Keratinocyte (primary cell): ENCODE results near the gene SYT1. TPM values are rescaled to one million over a fixed set of nuclear protein-coding genes. Genes with fewer than 3 reads are reported as not detected.

Source experiments
- DNase-seq: peaks from one replicate; pipeline ENCODE4 v3.0.0-alpha.2; 2011; ENCODE audit warnings: low read depth, missing footprints, low spot score
- FAIRE-seq: peaks from 2 replicates; lab custom pipeline; 2011; peaks lifted over from hg19 to GRCh38; lab: Jason Lieb, UNC
- H2AFZ ChIP-seq: 2 replicates; pipeline ENCODE4 v1.6.0; 2012; ENCODE audit warnings: low read length, control low read depth, inconsistent platforms; ENCODE audit not compliant: control insufficient read depth
- H3K27ac ChIP-seq: 2 replicates; pipeline ENCODE4 v1.5.1; 2011; ENCODE audit warnings: low read length; ENCODE audit not compliant: control insufficient read depth, insufficient read depth
- H3K27me3 ChIP-seq: 3 replicates; pipeline ENCODE4 v1.6.0; 2011; ENCODE audit warnings: low read length; ENCODE audit not compliant: control insufficient read depth, insufficient read depth; ENCODE audit errors: extremely low read depth
- H3K36me3 ChIP-seq, 2 experiments: 2 replicates in 1 of 2; 3 replicates in 1 of 2; pipeline ENCODE4 v1.5.1; 2011; ENCODE audit warnings: low read length in 2 of 2, mild to moderate bottlenecking in 1 of 2; ENCODE audit not compliant: control insufficient read depth in 2 of 2, insufficient read depth in 2 of 2; ENCODE audit errors: extremely low read depth in 1 of 2
- H3K4me1 ChIP-seq: 3 replicates; pipeline ENCODE4 v1.5.1; 2011; ENCODE audit warnings: low read length; ENCODE audit not compliant: control insufficient read depth, insufficient read depth; ENCODE audit errors: extremely low read depth
- H3K4me2 ChIP-seq: 3 replicates; pipeline ENCODE4 v1.6.0; 2011; ENCODE audit warnings: low read depth, low read length; ENCODE audit not compliant: control insufficient read depth, insufficient read depth; ENCODE audit errors: extremely low read depth
- H3K4me3 ChIP-seq, 3 experiments: fragments of 200-600 bp in 1 of 3; sonication (generic) in 1 of 3; 2 replicates in 2 of 3; 3 replicates in 1 of 3; pipeline ENCODE4 v1.5.1; 2011 to 2016; ENCODE audit warnings: low read length in 3 of 3, mild to moderate bottlenecking in 3 of 3, control low read depth in 2 of 3, inconsistent platforms in 1 of 3, low read depth in 1 of 3, mixed read lengths in 1 of 3, mixed run types in 1 of 3, moderate library complexity in 1 of 3; ENCODE audit not compliant: control insufficient read depth in 2 of 3, insufficient read depth in 2 of 3; ENCODE audit errors: extremely low read depth in 1 of 3
- H3K79me2 ChIP-seq: 2 replicates; pipeline ENCODE4 v1.6.0; 2012; ENCODE audit warnings: low read length; ENCODE audit not compliant: control insufficient read depth, insufficient read depth
- H3K9ac ChIP-seq: 3 replicates; pipeline ENCODE4 v1.6.0; 2011; ENCODE audit warnings: low read length; ENCODE audit not compliant: control insufficient read depth, insufficient read depth; ENCODE audit errors: extremely low read depth
- H3K9me1 ChIP-seq: 3 replicates; pipeline ENCODE4 v1.6.0; 2011; ENCODE audit warnings: low read length; ENCODE audit not compliant: control insufficient read depth, insufficient read depth; ENCODE audit errors: extremely low read depth
- H3K9me3 ChIP-seq: 2 replicates; pipeline ENCODE4 v1.5.1; 2012; ENCODE audit warnings: low read depth, low read length; ENCODE audit not compliant: control insufficient read depth
- H4K20me1 ChIP-seq: 3 replicates; pipeline ENCODE4 v1.6.0; 2011; ENCODE audit warnings: low read length; ENCODE audit not compliant: control insufficient read depth, insufficient read depth; ENCODE audit errors: extremely low read depth
- CTCF ChIP-seq, 3 experiments: IDR thresholded peaks in 1 of 3; conservative IDR thresholded peaks in 1 of 3; optimal IDR thresholded peaks in 1 of 3; 2 replicates in 2 of 3; 3 replicates in 1 of 3; pipeline versions ENCODE3 to v1.5.1; 2011; ENCODE audit warnings: low read length in 3 of 3, mild to moderate bottlenecking in 3 of 3, moderate library complexity in 2 of 3, control low read depth in 1 of 3, inconsistent platforms in 1 of 3; ENCODE audit not compliant: insufficient read depth in 2 of 3; ENCODE audit errors: extremely low read depth in 1 of 3
- EZH2 ChIP-seq: IDR thresholded peaks from one replicate; pipeline ENCODE4 v1.6.1; 2012; ENCODE audit warnings: inconsistent platforms, mild to moderate bottlenecking, low read length, moderate library complexity
- dilution Hi-C: fragments of 300-500 bp; cut with MboI; formaldehyde crosslinking; loops from one replicate; pipeline ENCODE4 v1.7.0; 2020; ENCODE audit warnings: low sequenced_read_pairs; ENCODE audit not compliant: extremely low pct_ligation_motif_present
- polyA plus RNA-seq, 5 experiments: library from polyadenylated mRNA; depleted of rRNA in 3 of 5; stranded (reverse) in 3 of 5; stranded (forward) in 1 of 5; unstranded in 1 of 5; fragments of >200 nt; gene quantifications; 1 replicate in 1 of 5; 2 replicates in 3 of 5; 3 replicates in 1 of 5; pipeline versions ENCODE4 v1.2.1 to v1.2.3, GENCODE V29; 2011 to 2012; ENCODE audit warnings: missing spikeins in 2 of 5, low read depth in 1 of 5, low replicate concordance in 1 of 5

Gene SYT1
- polyA plus RNA-seq, 1 donor (not counting 4 experiments of a cell fraction or from before 2014, with no cell fraction given): 6.1 TPM

GRCh38 chr12:78871566-78871965 is 7.0 kb downstream of the SYT1 start:
- FAIRE-seq: no peak
- no peak overlapping the region for H3K27ac ChIP-seq

GRCh38 chr12:78878459-78878858 is 13.9 kb downstream of the SYT1 start:
- no peaks in the 10 kb centered on the region for H3K36me3 ChIP-seq
- H3K4me1 ChIP-seq: no peaks in the 10 kb centered on the region
- H3K79me2 ChIP-seq: no peaks in the 10 kb centered on the region
- no peaks in the 10 kb centered on the region for H3K9me3 ChIP-seq
- TF ChIP-seq CTCF (optimal IDR thresholded peaks at IDR 0.05 in 1 of 3, IDR thresholded peaks at IDR 0.05 in 1 of 3, conservative IDR thresholded peaks at IDR 0.05 in 1 of 3; ENCODE audit: extremely low read depth in 1 of 3, insufficient read depth in 2 of 3, low read length in 3 of 3): no peak
- TF ChIP-seq EZH2: no peak
- DNase-seq: no peak
- no peaks in the 10 kb centered on the region for H4K20me1 ChIP-seq
- no peak overlapping the region for H3K4me2 ChIP-seq
- no peak overlapping the region for H3K27ac ChIP-seq
- H2AFZ ChIP-seq: no peak overlapping the region
- no peaks in the 10 kb centered on the region for H3K9me1 ChIP-seq
- no peak overlapping the region for H3K4me3 ChIP-seq
- dilution Hi-C loops: no loop called here
- FAIRE-seq: no peak
- no peak overlapping the region for H3K9ac ChIP-seq
- no peaks in the 10 kb centered on the region for H3K27me3 ChIP-seq

More at GRCh38 chr12:78871566-78871965, 7.0 kb downstream of the SYT1 start:
- DNase-seq: no peak
- no peak overlapping the region for H3K9ac ChIP-seq
- H3K4me3 ChIP-seq: no peak overlapping the region
- H3K27me3 ChIP-seq: no peaks in the 10 kb centered on the region
- TF ChIP-seq EZH2 (no peak), CTCF (optimal IDR thresholded peaks at IDR 0.05 in 1 of 3, IDR thresholded peaks at IDR 0.05 in 1 of 3, conservative IDR thresholded peaks at IDR 0.05 in 1 of 3; ENCODE audit: extremely low read depth in 1 of 3, insufficient read depth in 2 of 3, low read length in 3 of 3) (no peak)
- no peaks in the 10 kb centered on the region for H3K9me1 ChIP-seq
- no peak overlapping the region for H3K4me2 ChIP-seq
- no peaks in the 10 kb centered on the region for H3K79me2 ChIP-seq
- no peaks in the 10 kb centered on the region for H3K36me3 ChIP-seq
- dilution Hi-C loops: no loop called here
- no peaks in the 10 kb centered on the region for H3K9me3 ChIP-seq
- H2AFZ ChIP-seq: no peak overlapping the region
- H3K4me1 ChIP-seq: no peaks in the 10 kb centered on the region
- H4K20me1 ChIP-seq: no peaks in the 10 kb centered on the region
